DMS114 treated with DMSO at 0.1 percent for 48 hours (cell line): Measurements from ENCODE around the gene IFI27L2.
A peak's percentile ranks its signal among the peaks of the same experiment; 100 is the strongest.

Experiments
- DNase-seq: peaks from one replicate; lab custom pipeline; 2025; ENCODE audit not compliant: unreplicated experiment; lab: John Stamatoyannopoulos, UW

IFI27L2 gene

GRCh38 chr14:94103554-94104150 is 25.8 kb downstream of the IFI27L2 start:
- DNase-seq, result no peak

DNA sequence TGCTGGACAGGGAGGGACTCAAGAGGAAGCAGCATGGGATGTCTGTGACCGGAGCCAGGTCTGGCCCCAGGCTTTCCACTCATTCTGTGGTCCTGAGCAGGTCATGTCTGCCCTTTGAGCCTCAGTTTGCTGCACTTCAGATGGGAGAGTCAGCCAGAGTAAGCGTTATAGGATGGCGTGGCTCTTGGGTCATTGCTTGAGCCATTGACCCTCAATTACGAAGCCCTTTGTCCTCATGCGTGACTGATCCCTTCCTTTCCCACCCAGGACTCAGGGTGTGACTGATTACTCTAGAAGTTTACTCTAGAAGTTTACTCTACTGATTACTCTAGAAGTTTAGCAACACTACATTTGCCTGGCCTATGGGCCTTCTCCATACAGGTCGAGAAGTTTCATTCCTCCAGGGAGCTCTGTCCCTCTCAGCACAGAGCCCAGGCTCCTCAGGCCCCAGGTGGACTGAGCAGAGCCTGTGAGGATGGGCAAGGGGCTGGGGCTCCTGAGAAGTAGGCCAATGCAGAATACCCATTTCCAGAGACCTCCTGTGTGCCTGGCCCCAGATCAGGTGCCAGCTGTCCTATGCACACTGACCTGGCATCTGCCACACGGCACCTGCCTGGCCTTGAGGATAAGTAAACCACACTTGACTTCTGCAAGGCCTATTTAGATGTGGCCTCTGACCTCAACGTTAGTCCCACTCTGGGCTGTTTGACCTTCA is 26.5 kb downstream of the IFI27L2 start:
- no peak for DNase-seq

DNA sequence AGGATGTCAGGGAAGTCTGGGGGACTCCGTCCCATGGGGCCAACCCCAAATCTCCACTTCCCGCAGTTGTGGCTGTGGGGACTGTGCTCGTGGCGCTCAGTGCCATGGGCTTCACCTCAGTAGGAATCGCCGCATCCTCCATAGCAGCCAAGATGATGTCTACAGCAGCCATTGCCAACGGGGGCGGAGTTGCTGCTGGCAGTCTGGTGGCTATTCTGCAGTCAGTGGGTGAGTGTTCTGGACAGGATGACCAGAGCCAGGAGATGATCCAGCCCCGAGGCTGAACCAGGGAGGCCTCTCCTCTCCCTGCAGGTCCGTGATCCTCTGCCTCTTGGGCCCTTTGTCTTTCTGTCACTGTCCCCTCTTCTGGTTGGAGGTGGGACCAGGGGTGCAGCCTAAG is 27.7 kb downstream of the IFI27L2 start:
- DNase-seq, result no peak

- DNase-seq, result no peak
Observed at GRCh38 chr14:94100847-94101246, 28.6 kb downstream of the IFI27L2 start.

DNA sequence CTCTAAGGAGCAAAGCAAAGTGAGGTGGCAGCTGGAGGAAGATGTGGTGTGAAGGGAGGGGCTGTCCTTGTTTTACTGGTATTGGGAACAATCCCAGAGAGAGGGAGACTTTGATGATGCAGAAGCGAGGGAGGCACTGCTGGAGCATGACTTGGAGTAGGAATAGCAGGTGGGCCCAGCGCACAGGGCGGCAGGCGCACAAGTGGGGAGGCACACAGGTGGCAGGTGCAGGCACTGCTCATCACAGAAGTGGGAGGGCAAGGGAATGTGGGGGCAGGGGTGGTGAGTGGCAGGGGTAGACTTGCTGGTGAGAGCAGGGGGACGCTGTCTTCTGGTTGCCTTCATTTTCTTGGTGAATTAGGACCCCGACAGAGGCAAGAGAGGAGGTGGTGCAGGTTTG is 30.4 kb downstream of the IFI27L2 start:
- no peak for DNase-seq

GRCh38 chr14:94098326-94098992 is 30.9 kb downstream of the IFI27L2 start:
- no peak for DNase-seq

GRCh38 chr14:94097091-94097490 is 32.3 kb downstream of the IFI27L2 start:
- DNase-seq, result no peak

- no peak for DNase-seq
Observed at GRCh38 chr14:94093418-94093817, 36.0 kb downstream of the IFI27L2 start.

DNA sequence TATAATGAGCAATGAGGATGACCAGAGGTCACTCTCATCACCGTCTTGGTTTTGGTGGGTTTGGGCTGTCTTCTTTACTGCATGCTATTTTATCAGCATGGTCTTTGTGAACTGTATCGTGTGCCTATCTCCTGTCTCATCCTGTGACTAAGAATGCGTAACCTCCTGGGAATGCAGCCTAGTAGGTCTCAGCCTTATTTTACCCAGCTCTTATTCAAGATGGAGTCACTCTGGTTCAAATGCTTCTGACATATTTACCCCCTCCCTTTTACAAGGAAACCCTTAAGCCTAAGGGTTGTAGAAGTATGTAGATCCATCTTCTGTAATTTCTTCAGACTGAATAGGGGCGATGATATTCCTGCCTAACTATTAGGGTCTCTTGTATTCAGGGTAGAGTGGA is 39.9 kb downstream of the IFI27L2 start:
- no peak for DNase-seq

GRCh38 chr14:94088516-94088915 is 40.9 kb downstream of the IFI27L2 start:
- DNase-seq, result no peak

- DNase-seq, result no peak
Observed at GRCh38 chr14:94087891-94088290, 41.5 kb downstream of the IFI27L2 start.

DNA sequence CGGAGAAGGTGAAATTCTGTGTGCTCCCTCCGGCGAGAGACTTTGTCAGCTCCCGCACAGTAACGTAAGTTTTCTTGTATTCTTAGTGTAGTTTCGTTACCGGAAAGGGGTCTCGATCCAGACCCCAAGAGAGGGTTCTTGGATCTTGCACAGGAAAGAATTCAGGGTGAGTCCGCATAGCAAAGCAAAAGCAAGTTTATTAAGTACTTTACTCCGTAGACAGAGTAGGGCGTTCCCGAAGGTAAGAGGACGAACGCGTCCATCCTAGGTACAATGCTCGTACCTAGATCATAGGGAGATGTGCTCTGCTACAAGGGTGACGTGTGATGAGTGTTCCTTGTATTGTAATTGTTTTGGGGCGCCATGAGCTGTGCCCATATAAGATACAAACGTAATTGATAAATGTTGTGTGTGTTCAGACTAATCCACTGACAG is 48.0 kb downstream of the IFI27L2 start:
- DNase-seq, result no peak

- peak; percentile 85 for DNase-seq
Observed at GRCh38 chr14:94080621-94081385, 48.6 kb downstream of the IFI27L2 start, which contains the start of the genes DDX24 and IFI27L1. Gene DDX24 (minus strand): TSS chr14:94081202. CDS start chr14:94079742, 1,460 bp downstream. Gene IFI27L1 (plus strand): TSS chr14:94081310. CDS start chr14:94096938, 15,628 bp downstream.

DNA sequence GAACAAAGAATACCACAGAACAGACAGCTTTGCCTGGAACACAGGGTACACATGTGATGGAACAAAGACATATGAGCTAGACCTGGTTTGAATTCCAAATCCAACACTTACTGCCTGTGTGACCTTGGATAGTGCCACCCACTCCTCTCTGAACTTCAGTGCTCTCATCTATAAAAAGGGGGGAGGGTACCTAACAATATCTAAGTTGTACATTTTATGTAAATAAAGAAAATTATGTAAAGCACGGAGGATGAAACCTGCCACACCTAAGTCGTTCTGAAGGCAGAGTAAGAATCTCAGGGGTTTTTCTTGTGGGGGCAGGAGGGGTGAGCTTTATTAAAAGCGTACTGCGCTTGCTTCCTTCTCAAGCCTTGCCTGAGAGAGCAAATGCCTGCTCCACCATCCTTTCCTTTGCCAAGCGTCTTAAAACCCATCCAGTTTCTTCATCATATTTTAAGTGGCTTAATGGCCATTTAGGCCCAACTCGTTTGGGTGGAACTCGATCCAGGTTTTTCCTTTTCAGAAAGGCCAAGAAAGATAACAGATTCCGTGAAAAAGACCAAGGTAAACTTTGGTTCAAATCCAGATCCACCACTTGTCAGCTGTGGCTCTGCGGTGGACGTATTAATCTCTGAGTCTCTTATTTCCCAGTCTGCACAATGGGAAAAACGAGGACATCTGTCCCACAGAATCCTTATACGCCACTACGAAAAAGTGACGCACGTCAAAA is 49.3 kb downstream of the IFI27L2 start:
- no peak for DNase-seq

DNA sequence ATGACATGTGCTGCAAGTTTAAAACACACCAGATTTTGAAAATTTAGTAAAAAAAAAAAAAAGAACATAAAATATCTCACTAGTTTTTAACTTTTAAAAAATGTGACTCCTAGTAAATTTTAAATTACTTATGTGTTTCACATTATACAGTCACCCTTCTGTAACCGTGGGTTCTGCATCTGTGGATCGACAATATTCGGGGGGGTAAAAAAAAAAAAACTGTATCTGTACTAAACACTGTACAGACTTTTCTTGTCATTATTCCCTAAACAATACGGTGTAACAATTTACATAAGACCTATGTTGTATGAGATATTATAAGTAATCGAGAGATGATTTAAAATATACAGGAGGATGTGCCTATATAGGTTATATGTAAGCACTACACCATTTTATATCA is 51.6 kb downstream of the IFI27L2 start:
- no peak for DNase-seq
